ENCODE results near the gene FNDC10. TPM values are rescaled to one million over a fixed set of nuclear protein-coding genes. Genes with fewer than 3 reads are reported as not detected.
A peak's percentile ranks its signal among the peaks of the same experiment; 100 is the strongest.

Gene FNDC10
- total RNA-seq, 1 experiment from 2014 or later = 8.4 TPM

DNA sequence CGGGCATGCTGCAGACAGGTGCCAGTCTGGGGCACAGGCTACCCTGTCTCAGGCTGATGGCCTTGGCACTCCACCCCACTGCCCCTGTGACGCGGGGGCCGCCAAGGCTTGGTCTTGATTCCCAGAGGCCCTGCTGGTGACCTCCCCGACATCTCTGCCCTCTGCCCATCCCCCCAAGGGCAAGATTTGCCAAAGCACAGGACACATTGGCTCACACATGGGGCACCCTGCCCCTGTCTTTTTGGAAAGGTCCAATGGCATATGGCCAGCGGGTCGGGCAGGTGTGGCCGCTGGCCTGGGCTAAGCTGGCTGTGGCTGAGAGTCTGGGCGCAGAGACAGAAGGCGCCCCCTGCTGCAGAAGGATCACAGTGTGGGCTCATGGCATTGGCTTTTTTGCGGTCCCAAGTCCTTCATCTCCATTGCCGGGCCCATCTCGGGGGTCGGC lies 20.0 kb upstream of the FNDC10 start:
- H3K4me2 ChIP-seq (ENCODE audit: low read length) = no peak overlapping the region
- no peaks in the 10 kb centered on the region for H3K27me3 ChIP-seq (ENCODE audit: insufficient read depth, low read length)
- peaks cover 0 to 3% of the 10 kb centered on the region in 2 experiments; a peak in 1 of 4 replicates for H3K36me3 ChIP-seq (ENCODE audit: control insufficient read depth in 1 of 2, insufficient read depth in 2 of 2, low read length in 2 of 2)
- H4K20me1 ChIP-seq (ENCODE audit: insufficient read depth) = no peaks in the 10 kb centered on the region
- no TSS peak for BruUV-seq (replicated peaks)
- peaks cover 7 to 18% of the 10 kb centered on the region in 2 experiments; a peak in 2 of 4 replicates for H3K4me1 ChIP-seq (ENCODE audit: control insufficient read depth in 1 of 2, insufficient read depth in 2 of 2, low read length in 2 of 2)
- no peak for DNase-seq (ENCODE audit: low read depth, low spot score)
- ChIA-PET RAD21 (ENCODE audit: low non-redundant PET in 1 of 2, low total read pairs in 2 of 2, uncharacterized antibody in 2 of 2, unreplicated experiment in 2 of 2) (no interaction called here), POLR2A (no interaction called here), CTCF (interaction anchor here (2.1 kb wide), 1 partner anchor 9 kb away, joined by 5 read pairs; no protein-coding TSS in a partner anchor)
- H3K9me3 ChIP-seq (ENCODE audit: control insufficient read depth in 1 of 2, insufficient read depth in 1 of 2, low read depth in 1 of 2, low read length in 2 of 2) = no peaks in the 10 kb centered on the region
- no peaks in the 10 kb centered on the region for H3K9me2 ChIP-seq (ENCODE audit: insufficient read depth)
- TF ChIP-seq CTCF (IDR thresholded peaks at IDR 0.05 in 2 of 3, conservative IDR thresholded peaks at IDR 0.05 in 1 of 3; ENCODE audit: borderline replicate concordance in 1 of 3, insufficient read depth in 1 of 3, low read depth in 2 of 3, low read length in 2 of 3) = peak in 2 of 3 experiments; percentile 59 to 62; a peak in 4 of 6 replicates
- no peak for TF ChIP-seq RAD21 (IDR thresholded peaks at IDR 0.05; ENCODE audit: low read depth)
- no peak overlapping the region for H3K27ac ChIP-seq (ENCODE audit: low read depth, low read length)
- no peak overlapping the region for H3K4me3 ChIP-seq (replicated peaks in 1 of 2; ENCODE audit: low read depth in 1 of 2, low read length in 2 of 2)
- H3K79me2 ChIP-seq (ENCODE audit: insufficient read depth, low read length) = no peaks in the 10 kb centered on the region; the same call in 1 of the 2 replicates
- intact Hi-C loops (cut with micrococcal nuclease) = loop anchor here (10.0 kb wide), 1 partner anchor 275 kb away; the partner anchor contains the start of gene DVL1
- no peak for ATAC-seq
- H2AFZ ChIP-seq (ENCODE audit: low read depth, low read length, poor library complexity, severe bottlenecking) = no peak overlapping the region
- H3K9ac ChIP-seq (ENCODE audit: low read length) = no peak overlapping the region

- Histone ChIP-seq H3K4me1 (ENCODE audit: control insufficient read depth in 1 of 2, insufficient read depth in 2 of 2, low read length in 2 of 2) (peaks cover 11 to 29% of the 10 kb centered on the region in 2 experiments; a peak in 3 of 4 replicates), H3K9me2 (ENCODE audit: insufficient read depth) (no peaks in the 10 kb centered on the region), H2AFZ (ENCODE audit: low read depth, low read length, poor library complexity, severe bottlenecking) (no peak overlapping the region), H3K27ac (ENCODE audit: low read depth, low read length) (no peak overlapping the region), H3K79me2 (ENCODE audit: insufficient read depth, low read length) (peaks cover 9% of the 10 kb centered on the region; the same call in 1 of the 2 replicates), H4K20me1 (ENCODE audit: insufficient read depth) (0 out of 2 replicates have a peak, but pooled peaks cover 3% of the 10 kb centered on the region), H3K9ac (ENCODE audit: low read length) (no peak overlapping the region), H3K4me3 (replicated peaks in 1 of 2; ENCODE audit: low read depth in 1 of 2, low read length in 2 of 2) (no peak overlapping the region), H3K36me3 (ENCODE audit: control insufficient read depth in 1 of 2, insufficient read depth in 2 of 2, low read length in 2 of 2) (peaks cover 0 to 3% of the 10 kb centered on the region in 2 experiments; a peak in 1 of 4 replicates), H3K4me2 (ENCODE audit: low read length) (no peak overlapping the region), H3K9me3 (ENCODE audit: control insufficient read depth in 1 of 2, insufficient read depth in 1 of 2, low read depth in 1 of 2, low read length in 2 of 2) (no peaks in the 10 kb centered on the region), H3K27me3 (ENCODE audit: insufficient read depth, low read length) (no peaks in the 10 kb centered on the region)
- TF ChIP-seq ZNF274 (IDR thresholded peaks at IDR 0.05; ENCODE audit: low read depth, low read length) (no peak), JUND (IDR thresholded peaks at IDR 0.05) (no peak), POLR2A (IDR thresholded peaks at IDR 0.05; ENCODE audit: borderline replicate concordance, extremely low read depth, insufficient read depth, insufficient read length) (no peak), TCF7L2 (IDR thresholded peaks at IDR 0.05; ENCODE audit: borderline replicate concordance, extremely low read depth, insufficient read depth, insufficient read length) (no peak), YY1 (IDR thresholded peaks at IDR 0.05; ENCODE audit: extremely low read depth, insufficient replicate concordance, low read depth, low read length) (no peak)
- TF ChIP-seq, protein P1, sequence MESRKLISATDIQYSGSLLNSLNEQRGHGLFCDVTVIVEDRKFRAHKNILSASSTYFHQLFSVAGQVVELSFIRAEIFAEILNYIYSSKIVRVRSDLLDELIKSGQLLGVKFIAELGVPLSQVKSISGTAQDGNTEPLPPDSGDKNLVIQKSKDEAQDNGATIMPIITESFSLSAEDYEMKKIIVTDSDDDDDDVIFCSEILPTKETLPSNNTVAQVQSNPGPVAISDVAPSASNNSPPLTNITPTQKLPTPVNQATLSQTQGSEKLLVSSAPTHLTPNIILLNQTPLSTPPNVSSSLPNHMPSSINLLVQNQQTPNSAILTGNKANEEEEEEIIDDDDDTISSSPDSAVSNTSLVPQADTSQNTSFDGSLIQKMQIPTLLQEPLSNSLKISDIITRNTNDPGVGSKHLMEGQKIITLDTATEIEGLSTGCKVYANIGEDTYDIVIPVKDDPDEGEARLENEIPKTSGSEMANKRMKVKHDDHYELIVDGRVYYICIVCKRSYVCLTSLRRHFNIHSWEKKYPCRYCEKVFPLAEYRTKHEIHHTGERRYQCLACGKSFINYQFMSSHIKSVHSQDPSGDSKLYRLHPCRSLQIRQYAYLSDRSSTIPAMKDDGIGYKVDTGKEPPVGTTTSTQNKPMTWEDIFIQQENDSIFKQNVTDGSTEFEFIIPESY (IDR thresholded peaks at IDR 0.05; ENCODE audit: extremely low read depth, insufficient replicate concordance, low read length) = no peak
- ATAC-seq (no peak), DNase-seq (ENCODE audit: low read depth, low spot score) (no peak)
- ChIA-PET RAD21 (ENCODE audit: low non-redundant PET in 1 of 2, low total read pairs in 2 of 2, uncharacterized antibody in 2 of 2, unreplicated experiment in 2 of 2) (no interaction called here), CTCF (interaction anchor here (2.1 kb wide), 1 partner anchor 10 kb away, joined by 5 read pairs; no protein-coding TSS in a partner anchor), POLR2A (interaction anchor here (2.2 kb wide), 1 partner anchor 10 kb away, joined by 6 read pairs; no protein-coding TSS in a partner anchor)
- intact Hi-C loops (cut with micrococcal nuclease) = loop anchor here (10.0 kb wide), 1 partner anchor 274 kb away; the partner anchor contains the start of gene DVL1
- BruUV-seq (replicated peaks) = no TSS peak
Observed at GRCh38 chr1:1618396-1619068, 18.6 kb upstream of the FNDC10 start.

All from HCT116 (cell line).